SK-N-SH (cell line): ENCODE results near the gene SSBP2.

ENCODE experiments used
- CTCF ChIP-seq: fragments of 200-600 bp; sonication (generic); IDR thresholded peaks from 2 replicates; pipeline ENCODE4 v1.6.1; 2017; ENCODE audit warnings: antibody characterized with exemption, mild to moderate bottlenecking, moderate library complexity
- EZH2phosphoT487 ChIP-seq: fragments of 200-600 bp; sonication (generic); IDR thresholded peaks from 2 replicates; pipeline ENCODE4 v1.6.1; 2017; ENCODE audit warnings: low read depth, mixed run types, mild to moderate bottlenecking, antibody characterized with exemption, moderate library complexity, borderline replicate concordance
- IRF3 ChIP-seq: fragments of 150-350 bp; IDR thresholded peaks from 2 replicates; pipeline ENCODE4 v1.6.1; 2016; ENCODE audit warnings: mild to moderate bottlenecking, low read depth, low read length
- NFIC ChIP-seq: IDR thresholded peaks from 2 replicates; pipeline ENCODE4 v1.4.0; 2012; ENCODE audit warnings: borderline replicate concordance

- TF ChIP-seq IRF3 (no peak), NFIC (peak; percentile 61; the same call in 1 of the 2 replicates), EZH2phosphoT487 (no peak), CTCF (no peak)
Measured at GRCh38 chr5:81626524-81626923, 124.4 kb downstream of the SSBP2 start.
